Osteoblast (primary cell): Measurements from ENCODE around the gene EPHB2. TPM values are rescaled to one million over a fixed set of nuclear protein-coding genes. Genes with fewer than 3 reads are reported as not detected.

Experiments
- DNase-seq: peaks from one replicate; pipeline ENCODE4 v3.0.0; 2011; ENCODE audit warnings: low spot score, mixed read lengths; ENCODE audit not compliant: insufficient read length; ENCODE audit errors: missing footprints
- H2AFZ ChIP-seq: 2 replicates; pipeline ENCODE4 v1.6.0; 2011; ENCODE audit warnings: mild to moderate bottlenecking, low read length
- H3K27ac ChIP-seq: 2 replicates; pipeline ENCODE4 v1.5.1; 2011; ENCODE audit warnings: mild to moderate bottlenecking, low read depth, low read length, moderate library complexity
- H3K27me3 ChIP-seq: 2 replicates; pipeline ENCODE4 v1.6.0; 2012; ENCODE audit warnings: mild to moderate bottlenecking, control low read depth, inconsistent platforms, low read length, moderate library complexity; ENCODE audit not compliant: insufficient read depth
- H3K36me3 ChIP-seq: 2 replicates; pipeline ENCODE4 v1.5.1; 2011; ENCODE audit warnings: mild to moderate bottlenecking, low read length, control low read depth, moderate library complexity; ENCODE audit not compliant: insufficient read depth
- H3K4me1 ChIP-seq: 2 replicates; pipeline ENCODE4 v1.5.1; 2011; ENCODE audit warnings: mild to moderate bottlenecking, low read length, control low read depth, moderate library complexity; ENCODE audit not compliant: insufficient read depth
- H3K4me2 ChIP-seq: 2 replicates; pipeline ENCODE4 v1.6.0; 2011; ENCODE audit warnings: mild to moderate bottlenecking, low read length; ENCODE audit not compliant: insufficient read depth
- H3K4me3 ChIP-seq: fragments of 200-600 bp; sonication (generic); 3 replicates; pipeline ENCODE4 v1.5.1; 2012; ENCODE audit warnings: mild to moderate bottlenecking, low read length, inconsistent platforms; ENCODE audit not compliant: insufficient read depth
- H3K79me2 ChIP-seq: 2 replicates; pipeline ENCODE4 v1.6.0; 2012; ENCODE audit warnings: mild to moderate bottlenecking, low read length, control low read depth, inconsistent platforms; ENCODE audit not compliant: insufficient read depth
- H3K9me3 ChIP-seq: 2 replicates; pipeline ENCODE4 v1.5.1; 2011; ENCODE audit warnings: low read depth, low read length, control low read depth
- H4K20me1 ChIP-seq: 2 replicates; pipeline ENCODE4 v1.6.0; 2012; ENCODE audit warnings: mild to moderate bottlenecking, low read length, control low read depth; ENCODE audit not compliant: insufficient read depth
- total RNA-seq: library from RNA; depleted of rRNA; stranded (reverse); fragments of >200 nt; gene quantifications from 2 replicates; pipeline ENCODE4 v1.2.3, GENCODE V29; 2012
- TF ChIP-seq, protein P1 (sequence below): IDR thresholded peaks from 2 replicates; pipeline ENCODE4 v1.5.1; 2011; ENCODE audit warnings: mild to moderate bottlenecking, low read depth, low read length, moderate library complexity; ENCODE audit errors: extremely low read depth

The EPHB2 gene
- total RNA-seq, 1 donor: 8.7 TPM

GRCh38 chr1:22821027-22821426, 110.4 kb downstream of the EPHB2 start:
- DNase-seq: no peak
- no peaks in the 10 kb centered on the region for H4K20me1 ChIP-seq
- TF ChIP-seq, protein P1, sequence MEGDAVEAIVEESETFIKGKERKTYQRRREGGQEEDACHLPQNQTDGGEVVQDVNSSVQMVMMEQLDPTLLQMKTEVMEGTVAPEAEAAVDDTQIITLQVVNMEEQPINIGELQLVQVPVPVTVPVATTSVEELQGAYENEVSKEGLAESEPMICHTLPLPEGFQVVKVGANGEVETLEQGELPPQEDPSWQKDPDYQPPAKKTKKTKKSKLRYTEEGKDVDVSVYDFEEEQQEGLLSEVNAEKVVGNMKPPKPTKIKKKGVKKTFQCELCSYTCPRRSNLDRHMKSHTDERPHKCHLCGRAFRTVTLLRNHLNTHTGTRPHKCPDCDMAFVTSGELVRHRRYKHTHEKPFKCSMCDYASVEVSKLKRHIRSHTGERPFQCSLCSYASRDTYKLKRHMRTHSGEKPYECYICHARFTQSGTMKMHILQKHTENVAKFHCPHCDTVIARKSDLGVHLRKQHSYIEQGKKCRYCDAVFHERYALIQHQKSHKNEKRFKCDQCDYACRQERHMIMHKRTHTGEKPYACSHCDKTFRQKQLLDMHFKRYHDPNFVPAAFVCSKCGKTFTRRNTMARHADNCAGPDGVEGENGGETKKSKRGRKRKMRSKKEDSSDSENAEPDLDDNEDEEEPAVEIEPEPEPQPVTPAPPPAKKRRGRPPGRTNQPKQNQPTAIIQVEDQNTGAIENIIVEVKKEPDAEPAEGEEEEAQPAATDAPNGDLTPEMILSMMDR: no peak
- H3K9me3 ChIP-seq: no peaks in the 10 kb centered on the region
- no peak overlapping the region for H3K27ac ChIP-seq
- no peaks in the 10 kb centered on the region for H3K36me3 ChIP-seq
- no peak overlapping the region for H3K4me2 ChIP-seq
- H2AFZ ChIP-seq: no peak overlapping the region
- H3K27me3 ChIP-seq: no peaks in the 10 kb centered on the region
- no peaks in the 10 kb centered on the region for H3K79me2 ChIP-seq
- H3K4me1 ChIP-seq: peaks cover 2% of the 10 kb centered on the region
- H3K4me3 ChIP-seq: no peak overlapping the region

DNA sequence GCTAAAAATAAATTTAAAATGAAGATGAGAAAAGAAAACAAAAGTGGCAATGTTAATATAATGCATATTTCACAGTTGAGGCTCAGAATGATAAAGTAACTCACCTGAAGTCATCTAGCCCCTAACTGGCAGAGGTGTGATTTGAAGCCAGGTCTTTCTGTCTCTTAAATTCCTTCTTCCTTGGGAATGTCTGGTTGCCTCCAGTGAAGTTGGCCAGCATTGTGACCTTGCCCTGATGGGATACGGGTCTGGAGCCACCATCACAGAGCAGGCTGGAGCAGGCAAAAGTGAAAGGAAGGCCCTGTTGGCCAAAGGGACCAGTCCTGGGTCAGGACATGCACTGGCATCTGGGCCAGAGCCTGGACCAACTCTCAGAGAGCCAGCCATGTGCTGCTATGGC, 111.7 kb downstream of the EPHB2 start:
- Histone ChIP-seq H3K4me1 (peaks cover 15% of the 10 kb centered on the region), H3K27me3 (no peaks in the 10 kb centered on the region), H3K27ac (no peak overlapping the region), H3K9me3 (no peaks in the 10 kb centered on the region), H4K20me1 (no peaks in the 10 kb centered on the region), H3K36me3 (no peaks in the 10 kb centered on the region), H3K4me3 (no peak overlapping the region), H3K4me2 (no peak overlapping the region), H3K79me2 (no peaks in the 10 kb centered on the region), H2AFZ (no peak overlapping the region)
- TF ChIP-seq, protein P1: no peak
- peak; percentile 65 for DNase-seq

- H3K36me3 ChIP-seq: no peaks in the 10 kb centered on the region
- H3K27me3 ChIP-seq: no peaks in the 10 kb centered on the region
- H3K4me1 ChIP-seq: peaks cover 23% of the 10 kb centered on the region
- H3K27ac ChIP-seq: no peak overlapping the region
- H4K20me1 ChIP-seq: no peaks in the 10 kb centered on the region
- no peaks in the 10 kb centered on the region for H3K9me3 ChIP-seq
- H3K79me2 ChIP-seq: no peaks in the 10 kb centered on the region
- no peak overlapping the region for H3K4me3 ChIP-seq
- no peak overlapping the region for H3K4me2 ChIP-seq
- TF ChIP-seq, protein P1: no peak
- no peak overlapping the region for H2AFZ ChIP-seq
- peak; percentile 66 for DNase-seq
Observed at GRCh38 chr1:22824466-22824865, 113.8 kb downstream of the EPHB2 start.

DNA sequence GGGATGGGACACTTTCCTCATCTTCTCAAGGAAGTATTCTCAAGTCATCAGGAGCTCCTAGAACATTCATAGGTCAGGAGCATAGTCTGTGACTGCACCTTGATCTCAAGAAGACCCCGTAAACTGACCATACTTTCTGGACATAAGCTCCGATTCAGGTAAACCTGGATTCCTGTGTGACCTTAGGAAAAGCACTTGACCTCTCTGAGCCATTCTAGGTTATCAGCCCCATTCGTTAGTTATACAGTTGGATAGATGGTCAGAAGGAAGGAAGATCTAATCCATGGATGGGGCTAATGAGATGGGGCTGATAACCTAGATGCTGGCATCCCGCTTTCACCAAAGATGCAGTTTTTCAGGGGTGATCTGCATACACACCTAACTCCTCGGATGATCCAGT, 114.3 kb downstream of the EPHB2 start:
- Histone ChIP-seq H3K27ac (no peak overlapping the region), H4K20me1 (no peaks in the 10 kb centered on the region), H3K4me2 (no peak overlapping the region), H3K4me3 (no peak overlapping the region), H3K9me3 (no peaks in the 10 kb centered on the region), H3K36me3 (no peaks in the 10 kb centered on the region), H2AFZ (no peak overlapping the region), H3K79me2 (no peaks in the 10 kb centered on the region), H3K4me1 (peaks cover 23% of the 10 kb centered on the region), H3K27me3 (no peaks in the 10 kb centered on the region)
- DNase-seq: no peak
- TF ChIP-seq, protein P1: no peak
